NCI-H1694 (cell line): ENCODE measurements around the gene KIF20A.
"Not testable (repeated sequence)": the region's sequence is repeated elsewhere in the genome, so short reads cannot be mapped to it uniquely, and the experiment has no call there.

Experiments
- DNase-seq: peaks from one replicate; lab custom pipeline; 2025; lab: John Stamatoyannopoulos, UW

KIF20A gene

DNA sequence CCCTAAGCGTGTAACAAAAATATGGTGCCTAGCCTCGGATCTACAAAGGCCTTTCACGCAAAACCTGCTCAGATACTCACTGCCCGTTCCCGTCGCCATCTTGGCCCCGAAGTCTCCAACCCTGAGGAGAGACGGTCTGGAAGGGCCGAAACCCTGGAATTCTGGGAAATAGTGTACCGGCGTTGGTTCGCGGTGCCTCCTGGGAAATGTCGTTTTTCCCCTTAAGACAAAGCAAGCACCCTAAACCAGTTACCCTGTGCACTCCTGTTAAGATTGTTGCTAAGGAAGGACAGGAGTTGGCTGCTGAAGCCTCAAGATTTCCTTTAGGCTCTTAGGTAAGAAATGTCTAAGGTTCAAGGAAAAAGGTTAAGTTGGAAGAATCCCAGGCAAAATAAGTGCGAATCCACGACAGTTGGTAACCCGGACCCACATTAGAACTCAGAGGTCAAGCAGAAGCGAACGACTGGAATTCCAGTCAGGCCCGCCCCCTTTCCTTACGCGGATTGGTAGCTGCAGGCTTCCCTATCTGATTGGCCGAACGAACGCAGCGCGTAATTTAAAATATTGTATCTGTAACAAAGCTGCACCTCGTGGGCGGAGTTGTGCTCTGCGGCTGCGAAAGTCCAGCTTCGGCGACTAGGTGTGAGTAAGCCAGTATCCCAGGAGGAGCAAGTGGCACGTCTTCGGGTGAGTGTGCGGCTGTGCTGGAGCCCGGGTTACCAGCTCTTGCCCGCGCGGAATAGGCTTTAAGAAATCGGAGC is at the start of gene KIF20A, which contains the start of gene BRD8:
Gene KIF20A (plus strand): TSS at position 597 of the 761 bp plus-strand sequence. CDS start 569 bp downstream, outside the sequence.
Gene BRD8 (minus strand): TSS at position 115 of the 761 bp plus-strand sequence. CDS start 16 bp downstream, at position 99.
- peak; percentile 95 for DNase-seq

GRCh38 chr5:138129347-138129746 is 49.6 kb upstream of the KIF20A start:
- DNase-seq, result no peak

DNA sequence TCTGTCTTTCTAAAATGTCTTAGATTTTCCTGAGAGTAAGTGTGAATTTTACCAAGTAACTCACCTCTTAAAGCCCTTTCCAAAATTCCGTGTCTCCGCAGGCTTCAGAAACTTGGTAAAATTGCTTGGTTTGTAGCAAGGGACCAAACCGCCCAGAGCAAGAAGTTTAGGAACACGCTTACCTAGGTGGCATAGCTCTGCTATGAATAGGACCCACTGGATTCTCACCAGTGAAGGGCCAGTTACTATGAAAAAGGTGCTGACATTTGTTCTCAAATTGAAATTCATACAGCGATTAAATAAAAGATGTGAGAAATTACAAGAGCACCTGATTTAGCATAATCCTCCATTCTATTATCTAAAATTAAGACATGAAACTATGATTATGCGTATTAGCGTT is 46.4 kb upstream of the KIF20A start:
- DNase-seq, result no peak

- DNase-seq, result no peak
Measured at GRCh38 chr5:138138949-138139780, 39.7 kb upstream of the KIF20A start, which contains the start of gene NME5. NME5 (minus strand) TSS chr5:138139428; CDS start chr5:138138780, 648 bp downstream.

GRCh38 chr5:138139781-138140090 is 39.2 kb upstream of the KIF20A start:
- no peak for DNase-seq

DNA sequence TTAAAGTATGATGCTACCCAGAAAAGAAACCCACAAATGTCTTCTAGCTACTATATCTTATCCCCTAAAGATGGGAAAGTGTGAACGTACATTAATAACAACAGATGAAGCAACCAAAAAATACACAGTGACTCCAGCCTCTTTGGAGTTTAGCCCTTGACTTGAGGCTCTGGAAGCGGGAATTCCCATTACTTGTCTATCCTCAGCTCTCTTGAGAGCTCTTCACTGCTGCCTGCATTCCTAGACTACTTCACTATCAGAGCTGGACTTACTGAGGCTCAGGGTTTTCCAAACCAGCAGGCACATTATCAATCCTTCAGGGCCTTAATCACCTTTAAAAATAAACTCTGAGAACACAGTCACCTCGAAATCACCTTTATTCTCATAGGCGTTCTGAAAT is 38.6 kb upstream of the KIF20A start:
- DNase-seq, result no peak

GRCh38 chr5:138141734-138142133 is 37.2 kb upstream of the KIF20A start:
- DNase-seq, result no peak

DNA sequence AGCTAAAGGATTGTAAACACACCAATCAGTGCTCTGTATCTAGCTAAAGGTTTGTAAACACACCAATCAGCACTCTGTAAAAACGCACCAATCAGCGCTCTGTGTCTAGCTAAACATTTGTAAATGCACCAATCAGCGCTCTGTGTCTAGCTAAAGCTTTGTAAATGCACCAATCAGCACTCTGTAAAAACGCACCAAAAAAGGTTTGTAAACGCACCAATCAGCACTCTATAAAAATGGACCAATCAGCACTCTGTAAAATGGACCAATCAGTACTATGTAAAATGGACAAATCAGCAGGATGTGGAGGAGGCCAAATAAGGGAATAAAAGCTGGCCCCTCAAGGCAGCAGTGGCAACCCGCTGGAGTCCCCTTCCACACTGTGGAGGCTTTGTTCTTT is 35.3 kb upstream of the KIF20A start:
- not testable (repeated sequence) for DNase-seq

DNA sequence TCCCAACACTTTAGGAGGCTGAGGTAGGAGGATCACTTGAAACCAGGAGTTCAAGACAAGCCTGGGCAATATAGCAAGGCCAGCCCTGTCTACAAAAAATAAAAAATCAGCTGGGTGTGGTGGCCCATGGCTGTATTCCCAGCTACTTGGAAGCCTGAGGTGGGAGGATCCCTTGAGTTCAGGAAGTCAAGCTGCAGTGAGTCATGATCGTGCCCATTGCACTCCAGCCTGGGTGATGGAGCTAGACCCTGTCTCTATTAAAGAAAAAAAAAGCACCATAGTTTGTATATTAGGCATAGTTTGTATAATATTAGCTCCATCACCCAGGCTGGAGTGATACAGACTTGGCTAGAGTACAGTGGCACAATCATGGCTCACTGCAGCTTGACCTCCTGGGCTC is 30.1 kb upstream of the KIF20A start:
- DNase-seq, result no peak

DNA sequence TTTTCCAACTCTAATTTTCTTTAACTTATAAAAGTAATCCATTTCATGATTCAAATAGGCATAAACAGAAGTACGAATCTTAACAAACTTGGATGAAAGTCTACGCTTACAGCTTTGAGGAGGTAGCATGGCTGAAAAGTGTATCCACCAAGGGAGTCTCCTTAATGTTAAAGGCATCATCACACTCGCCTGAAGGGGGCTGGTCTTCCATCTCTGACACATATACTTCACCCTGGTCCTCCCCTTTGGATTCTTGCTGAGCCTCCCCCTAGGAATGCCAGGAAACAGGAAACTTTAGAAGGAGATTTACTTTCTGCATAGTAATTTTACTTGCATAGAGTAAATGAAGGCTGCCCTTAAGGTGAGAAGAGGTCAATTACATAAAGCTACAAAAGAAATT is 29.4 kb upstream of the KIF20A start:
- no peak for DNase-seq

DNA sequence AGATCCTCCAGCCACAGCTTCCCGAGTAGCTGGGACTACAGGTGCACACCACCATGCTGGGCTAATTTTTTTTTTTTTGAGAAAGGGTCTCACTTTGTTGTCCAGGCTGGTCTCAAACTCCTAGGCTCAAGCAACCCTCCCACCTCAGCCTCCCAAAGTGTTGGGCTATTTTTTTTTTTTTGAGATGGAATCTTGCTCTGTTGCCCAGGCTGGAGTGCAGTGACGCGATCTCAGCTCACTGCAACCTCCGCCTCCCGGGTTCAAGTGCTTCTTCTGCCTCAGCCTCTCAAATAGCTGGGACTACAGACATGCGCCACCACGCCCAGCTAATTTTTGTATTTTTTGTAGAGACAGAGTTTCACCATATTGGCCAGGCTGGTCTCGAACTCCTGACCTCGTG is 22.9 kb upstream of the KIF20A start:
- not testable (repeated sequence) for DNase-seq

GRCh38 chr5:138157626-138158025 is 21.3 kb upstream of the KIF20A start:
- no peak for DNase-seq

GRCh38 chr5:138159666-138160065 is 19.2 kb upstream of the KIF20A start:
- DNase-seq, result no peak

DNA sequence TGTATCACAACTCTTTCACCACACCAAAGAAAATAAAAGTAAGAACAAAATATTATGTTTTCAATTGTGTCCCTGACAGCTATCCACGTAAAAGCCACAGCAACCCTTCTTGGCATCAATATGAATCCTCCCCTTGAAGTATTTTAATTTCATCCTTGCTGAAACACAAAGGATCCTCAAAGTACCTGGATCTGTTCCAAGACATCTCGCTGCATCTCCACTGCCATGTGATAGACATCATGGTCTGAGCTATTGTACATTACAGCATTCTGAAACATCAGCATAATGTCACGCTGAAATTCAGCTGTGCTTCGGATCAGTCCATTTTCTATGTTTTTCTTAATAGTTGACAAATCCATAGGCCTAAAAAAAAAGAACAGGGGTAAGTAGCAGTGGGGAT is 18.2 kb upstream of the KIF20A start:
- no peak for DNase-seq

DNA sequence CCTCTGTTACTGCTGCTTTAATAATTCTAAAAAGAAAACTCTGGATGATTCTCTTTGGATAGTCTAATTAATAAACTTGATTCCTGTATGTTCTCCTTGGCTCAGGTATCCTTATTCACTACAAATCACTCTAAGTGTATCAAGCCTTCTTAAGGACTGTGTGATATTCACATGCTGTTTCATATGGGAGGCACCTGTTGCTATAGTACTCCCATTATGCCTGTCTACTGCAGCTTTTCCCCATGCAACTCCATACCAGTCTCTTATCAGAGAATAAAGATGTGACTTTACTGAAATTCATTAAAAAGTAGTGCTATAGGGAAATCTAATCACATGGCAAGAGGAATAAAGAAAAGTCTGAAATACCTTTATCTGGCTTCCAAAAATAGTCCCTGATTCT is 15.2 kb upstream of the KIF20A start:
- no peak for DNase-seq

DNA sequence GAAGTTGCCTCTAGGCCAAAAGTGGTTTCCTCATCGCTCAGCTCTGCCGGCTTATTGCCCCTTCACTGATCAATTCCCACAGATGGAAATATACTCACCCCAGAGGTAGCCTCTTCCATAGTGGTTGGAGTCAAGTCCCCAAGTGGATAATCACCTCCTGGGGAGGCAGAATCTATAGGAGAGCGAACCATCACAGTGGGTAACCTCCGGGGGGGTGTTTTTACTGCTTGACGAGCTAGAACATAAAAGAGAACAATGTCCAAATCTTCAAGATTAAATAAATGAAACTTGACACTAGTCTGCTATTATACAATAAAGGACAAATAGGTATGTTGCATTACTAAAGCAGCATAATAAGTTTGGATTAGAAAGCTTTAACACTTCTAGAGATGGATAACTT is 9.8 kb upstream of the KIF20A start:
- no peak for DNase-seq

GRCh38 chr5:138170299-138170698 is 8.6 kb upstream of the KIF20A start:
- DNase-seq, result no peak

DNA sequence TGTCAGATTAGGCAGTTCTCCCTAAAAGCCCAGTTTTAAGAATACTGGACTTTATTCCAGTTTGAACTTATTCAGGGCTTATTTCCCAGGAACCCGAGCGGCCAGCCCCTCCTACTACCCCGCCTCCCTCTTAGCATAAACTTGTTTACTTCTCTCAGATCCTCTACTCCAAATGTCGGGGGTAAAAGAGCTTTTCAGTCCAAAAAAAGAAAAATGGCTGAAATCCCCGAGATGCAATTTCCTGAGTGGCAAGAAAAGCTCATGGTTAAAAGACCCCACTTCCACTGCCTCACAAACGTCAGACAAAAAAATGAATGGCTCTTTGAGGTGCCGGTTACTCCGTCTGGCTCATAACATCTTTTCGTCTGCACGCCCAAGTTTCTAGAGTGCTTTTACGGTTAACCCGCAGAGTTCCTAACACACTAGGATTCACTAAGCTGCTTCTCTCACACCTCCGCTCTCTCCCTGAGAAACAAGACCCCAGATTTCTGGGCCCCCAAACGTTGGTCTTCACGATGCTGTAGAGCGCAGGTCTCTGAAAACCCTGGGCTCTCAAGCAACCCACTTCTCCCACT is 884 bp upstream of the KIF20A start:
- DNase-seq, result no peak

- no peak for DNase-seq
Measured at GRCh38 chr5:138179277-138179857, 455 bp downstream of the KIF20A start.

- DNase-seq, result peak; percentile 56
Measured at GRCh38 chr5:138180183-138180782, 1.4 kb downstream of the KIF20A start.

DNA sequence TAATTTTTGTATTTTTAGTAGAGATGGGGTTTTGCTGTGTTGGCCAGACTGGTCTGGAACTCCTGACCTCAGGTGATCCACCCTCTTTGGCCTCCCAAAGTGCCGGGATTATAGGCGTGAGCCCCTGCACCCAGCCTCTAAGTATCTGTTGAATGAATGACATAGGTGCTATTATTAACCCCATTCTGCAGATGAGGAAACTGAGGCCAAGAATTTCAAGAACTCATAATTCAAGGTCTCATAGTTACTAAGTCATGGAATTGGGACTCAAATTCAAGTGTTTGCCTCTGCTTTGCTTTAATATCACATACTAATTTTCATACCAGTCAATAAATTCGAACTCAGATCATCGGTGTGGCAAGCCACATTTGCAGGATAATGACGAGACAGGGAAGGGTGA is 1.9 kb downstream of the KIF20A start:
- DNase-seq, result no peak

GRCh38 chr5:138182808-138183207 is 3.9 kb downstream of the KIF20A start:
- DNase-seq, result no peak
